ENCODE data around the gene COL5A3. TPM values are rescaled to one million over a fixed set of nuclear protein-coding genes. Genes with fewer than 3 reads are reported as not detected.
A peak's percentile ranks its signal among the peaks of the same experiment; 100 is the strongest.

The COL5A3 gene
- polyA plus RNA-seq, 1 of the 3 experiments (the other 2 are of a cell fraction): under 0.01 TPM

DNA sequence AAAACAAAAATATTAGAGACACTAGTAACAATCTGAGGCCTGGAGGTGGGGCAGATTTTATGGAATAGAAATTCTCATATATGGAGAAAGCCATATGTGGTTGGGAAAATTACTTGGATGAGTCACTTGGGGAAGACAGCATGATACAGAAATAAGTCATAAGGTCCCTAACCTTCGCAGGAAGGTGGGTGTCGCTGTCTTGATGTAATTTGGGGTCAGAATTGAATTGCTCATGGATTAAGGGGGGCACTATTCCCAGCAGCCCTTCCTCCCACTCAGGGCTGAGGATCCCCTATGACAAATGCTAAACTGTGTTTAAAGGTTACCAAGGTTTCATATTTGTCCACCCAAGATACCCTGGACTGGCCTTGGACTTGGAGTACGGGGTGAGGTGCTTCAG is 8.0 kb upstream of the COL5A3 start:
- DNase-seq: no peak
- ChIA-PET POLR2A (no interaction called here), CTCF (interaction anchor here (1.6 to 2.1 kb wide), 3 partner anchors 9 to 87 kb away, joined by 6 to 12 read pairs (median 8); no protein-coding TSS in a partner anchor)
- H3K9ac ChIP-seq: no peak overlapping the region
- no peak overlapping the region for H3K4me3 ChIP-seq (ENCODE audit: low read depth in 2 of 2, low read length in 1 of 2)
- H3K27ac ChIP-seq (ENCODE audit: low read depth in 2 of 2, low read length in 1 of 2): no peak overlapping the region
- TF ChIP-seq FOSL2 (IDR thresholded peaks at IDR 0.05; ENCODE audit: borderline replicate concordance, low read depth): peak; percentile 41; the same call in 1 of the 2 replicates
- TF ChIP-seq MEF2A (IDR thresholded peaks at IDR 0.05; ENCODE audit: borderline replicate concordance, low read depth): no peak
- TF ChIP-seq GATA2 (CRISPR knock-in tag; IDR thresholded peaks at IDR 0.05): no peak
- H3K9me2 ChIP-seq: no peaks in the 10 kb centered on the region
- H3K9me3 ChIP-seq: no peaks in the 10 kb centered on the region
- no peaks in the 10 kb centered on the region for H3K4me1 ChIP-seq (ENCODE audit: control insufficient read depth in 1 of 2, insufficient read depth in 2 of 2, low read depth in 1 of 2, low read length in 1 of 2)
- H2AFZ ChIP-seq (ENCODE audit: low read depth): no peak overlapping the region
- no peaks in the 10 kb centered on the region for H3F3A ChIP-seq (replicated peaks; ENCODE audit: insufficient read depth)
- H4K20me1 ChIP-seq (ENCODE audit: insufficient read depth): no peaks in the 10 kb centered on the region
- 33% methylated on average over 3 of the region's 3 CpGs for WGBS (ENCODE audit: low lambda C conversion rate)
- H3K27me3 ChIP-seq (ENCODE audit: insufficient read depth): peaks cover 23% of the 10 kb centered on the region; the same call in 1 of the 2 replicates
- H3K79me2 ChIP-seq (ENCODE audit: insufficient read depth): no peaks in the 10 kb centered on the region
- no peak overlapping the region for H3K4me2 ChIP-seq
- H3K36me3 ChIP-seq (replicated peaks in 1 of 2; ENCODE audit: control insufficient read depth in 1 of 2, insufficient read depth in 2 of 2, low read length in 1 of 2): no peaks in the 10 kb centered on the region

- Histone ChIP-seq H3K4me2 (no peak overlapping the region), H3K9ac (no peak overlapping the region), H3K36me3 (replicated peaks in 1 of 2; ENCODE audit: control insufficient read depth in 1 of 2, insufficient read depth in 2 of 2, low read length in 1 of 2) (no peaks in the 10 kb centered on the region), H3K9me2 (no peaks in the 10 kb centered on the region), H2AFZ (ENCODE audit: low read depth) (no peak overlapping the region), H3K27me3 (ENCODE audit: insufficient read depth) (peaks cover 54% of the 10 kb centered on the region), H3K4me3 (ENCODE audit: low read depth in 2 of 2, low read length in 1 of 2) (no peak overlapping the region), H4K20me1 (ENCODE audit: insufficient read depth) (no peaks in the 10 kb centered on the region), H3K4me1 (ENCODE audit: control insufficient read depth in 1 of 2, insufficient read depth in 2 of 2, low read depth in 1 of 2, low read length in 1 of 2) (no peaks in the 10 kb centered on the region), H3F3A (replicated peaks; ENCODE audit: insufficient read depth) (no peaks in the 10 kb centered on the region), H3K79me2 (ENCODE audit: insufficient read depth) (no peaks in the 10 kb centered on the region), H3K9me3 (no peaks in the 10 kb centered on the region), H3K27ac (ENCODE audit: low read depth in 2 of 2, low read length in 1 of 2) (no peak overlapping the region)
- DNase-seq: peak; percentile 2
- CTCF ChIA-PET: interaction anchor here (2.1 kb wide), 1 partner anchor 14 kb away, joined by 10 read pairs; no protein-coding TSS in a partner anchor
- 0% methylated on average over 4 of the region's 6 CpGs for WGBS (ENCODE audit: low lambda C conversion rate)
- POLR2A ChIA-PET: no interaction called here
- no peak for TF ChIP-seq TCF12 (IDR thresholded peaks at IDR 0.05)
- TF ChIP-seq JUND (IDR thresholded peaks at IDR 0.05): no peak
- no peak for TF ChIP-seq GATA2 (CRISPR knock-in tag; IDR thresholded peaks at IDR 0.05)
- TF ChIP-seq REST (IDR thresholded peaks at IDR 0.05; ENCODE audit: low read depth, low read length): no peak
- TF ChIP-seq, protein P1, sequence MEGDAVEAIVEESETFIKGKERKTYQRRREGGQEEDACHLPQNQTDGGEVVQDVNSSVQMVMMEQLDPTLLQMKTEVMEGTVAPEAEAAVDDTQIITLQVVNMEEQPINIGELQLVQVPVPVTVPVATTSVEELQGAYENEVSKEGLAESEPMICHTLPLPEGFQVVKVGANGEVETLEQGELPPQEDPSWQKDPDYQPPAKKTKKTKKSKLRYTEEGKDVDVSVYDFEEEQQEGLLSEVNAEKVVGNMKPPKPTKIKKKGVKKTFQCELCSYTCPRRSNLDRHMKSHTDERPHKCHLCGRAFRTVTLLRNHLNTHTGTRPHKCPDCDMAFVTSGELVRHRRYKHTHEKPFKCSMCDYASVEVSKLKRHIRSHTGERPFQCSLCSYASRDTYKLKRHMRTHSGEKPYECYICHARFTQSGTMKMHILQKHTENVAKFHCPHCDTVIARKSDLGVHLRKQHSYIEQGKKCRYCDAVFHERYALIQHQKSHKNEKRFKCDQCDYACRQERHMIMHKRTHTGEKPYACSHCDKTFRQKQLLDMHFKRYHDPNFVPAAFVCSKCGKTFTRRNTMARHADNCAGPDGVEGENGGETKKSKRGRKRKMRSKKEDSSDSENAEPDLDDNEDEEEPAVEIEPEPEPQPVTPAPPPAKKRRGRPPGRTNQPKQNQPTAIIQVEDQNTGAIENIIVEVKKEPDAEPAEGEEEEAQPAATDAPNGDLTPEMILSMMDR (IDR thresholded peaks at IDR 0.05): no peak
- no peak for TF ChIP-seq SIN3A (IDR thresholded peaks at IDR 0.05; ENCODE audit: borderline replicate concordance, low read depth, low read length)
- TF ChIP-seq CHD2 (IDR thresholded peaks at IDR 0.05; ENCODE audit: low read length, partially characterized antibody): no peak
Measured at GRCh38 chr19:10013834-10014618, 3.7 kb upstream of the COL5A3 start.

Data from SK-N-SH (cell line).